M059J (cell line): Measurements from ENCODE around the gene ZBTB46. TPM values are rescaled to one million over a fixed set of nuclear protein-coding genes. Genes with fewer than 3 reads are reported as not detected.
A peak's percentile ranks its signal among the peaks of the same experiment; 100 is the strongest.
"Not testable (repeated sequence)": the region's sequence is repeated elsewhere in the genome, so short reads cannot be mapped to it uniquely, and the experiment has no call there.

Experiments
- DNase-seq: peaks from one replicate; pipeline ENCODE4 v3.0.0-alpha.2; 2012; ENCODE audit warnings: low read depth
- total RNA-seq: library from RNA; depleted of rRNA; stranded (reverse); fragments of >200 nt; shearing (Covaris generic); gene quantifications from 2 replicates; pipeline ENCODE4 v1.2.3, GENCODE V29; 2014

ZBTB46 gene
- total RNA-seq, 1 experiment from 2014 or later = 3.1 TPM

DNA sequence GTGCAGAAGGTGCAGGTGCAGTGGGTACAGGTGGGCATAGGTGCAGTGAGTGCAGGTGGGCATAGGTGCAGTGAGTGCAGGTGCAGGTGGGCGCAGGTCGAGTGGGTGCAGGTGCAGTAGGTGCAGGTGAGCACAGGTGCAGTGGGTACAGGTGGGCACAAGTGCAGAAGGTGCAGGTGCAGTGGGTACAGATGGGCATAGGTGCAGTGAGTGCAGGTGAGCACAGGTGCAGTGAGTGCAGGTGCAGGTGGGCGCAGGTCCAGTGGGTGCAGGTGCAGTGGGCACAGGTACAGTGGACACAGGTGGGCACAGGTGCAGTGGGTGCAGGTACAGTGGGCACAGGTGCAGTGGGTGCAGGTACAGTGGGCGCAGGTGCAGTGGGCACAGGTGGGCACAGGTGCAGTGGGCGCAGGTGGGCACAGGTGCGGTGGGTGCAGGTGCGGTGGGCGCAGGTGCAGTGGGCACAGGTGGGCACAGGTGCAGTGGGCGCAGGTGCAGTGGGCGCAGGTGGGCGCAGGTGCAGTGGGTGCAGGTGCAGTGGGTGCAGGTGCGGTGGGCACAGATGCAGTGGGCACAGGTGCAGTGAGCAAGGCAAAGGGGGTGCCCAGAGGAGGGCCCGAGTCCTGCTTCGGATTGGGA, 15.3 kb downstream of the ZBTB46 start:
- no peak for DNase-seq

DNA sequence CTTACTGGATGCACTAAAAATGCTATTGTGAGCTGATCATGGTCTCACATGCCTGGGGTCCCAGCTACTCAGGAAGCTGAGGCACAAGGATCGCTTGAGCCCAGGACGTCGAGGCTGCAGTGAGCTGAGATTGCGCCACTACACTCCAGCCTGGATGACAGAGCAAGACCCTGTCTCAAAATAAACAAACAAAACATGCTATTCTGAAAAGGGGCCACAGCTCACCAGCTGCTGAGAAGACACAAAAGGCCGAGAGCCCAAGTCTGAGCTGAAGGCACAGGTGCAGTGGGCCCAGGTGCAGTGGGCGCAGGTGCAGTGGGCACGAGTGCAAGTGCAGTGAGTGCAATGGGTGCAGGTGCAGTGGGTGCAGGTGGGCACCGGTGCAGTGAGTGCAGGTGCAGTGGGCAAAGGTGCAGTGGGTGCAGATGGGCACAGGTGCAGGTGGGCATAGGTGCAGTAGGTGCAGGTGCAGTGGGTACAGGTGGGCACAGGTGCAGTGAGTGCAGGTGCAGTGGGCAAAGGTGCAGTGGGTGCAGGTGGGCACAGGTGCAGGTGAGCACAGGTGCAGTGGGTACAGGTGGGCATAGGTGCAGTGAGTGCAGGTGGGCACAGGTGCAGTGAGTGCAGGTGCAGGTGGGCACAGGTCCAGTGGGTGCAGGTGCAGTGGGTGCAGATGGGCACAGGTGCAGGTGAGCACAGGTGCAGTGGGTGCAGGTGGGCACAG, 16.0 kb downstream of the ZBTB46 start:
- no peak for DNase-seq

DNA sequence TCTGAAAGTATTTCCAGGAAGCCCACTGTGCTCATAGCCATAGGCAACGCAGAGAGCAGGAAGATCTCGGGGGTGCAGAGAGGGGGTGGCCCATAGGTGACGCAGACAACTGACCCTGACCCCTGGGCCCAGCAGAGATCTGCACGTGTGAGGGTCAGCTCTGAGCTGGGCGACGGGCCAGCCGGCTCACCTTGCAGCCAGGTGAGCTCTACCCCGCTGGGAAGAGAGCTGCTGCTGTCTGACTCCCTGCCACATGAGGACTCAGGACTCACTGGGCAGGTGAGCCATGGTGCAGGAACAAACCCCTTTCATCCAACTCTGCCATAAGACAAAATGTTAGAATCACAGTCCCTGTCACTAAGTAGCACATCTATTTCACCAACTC, 19.6 kb downstream of the ZBTB46 start:
- no peak for DNase-seq

DNA sequence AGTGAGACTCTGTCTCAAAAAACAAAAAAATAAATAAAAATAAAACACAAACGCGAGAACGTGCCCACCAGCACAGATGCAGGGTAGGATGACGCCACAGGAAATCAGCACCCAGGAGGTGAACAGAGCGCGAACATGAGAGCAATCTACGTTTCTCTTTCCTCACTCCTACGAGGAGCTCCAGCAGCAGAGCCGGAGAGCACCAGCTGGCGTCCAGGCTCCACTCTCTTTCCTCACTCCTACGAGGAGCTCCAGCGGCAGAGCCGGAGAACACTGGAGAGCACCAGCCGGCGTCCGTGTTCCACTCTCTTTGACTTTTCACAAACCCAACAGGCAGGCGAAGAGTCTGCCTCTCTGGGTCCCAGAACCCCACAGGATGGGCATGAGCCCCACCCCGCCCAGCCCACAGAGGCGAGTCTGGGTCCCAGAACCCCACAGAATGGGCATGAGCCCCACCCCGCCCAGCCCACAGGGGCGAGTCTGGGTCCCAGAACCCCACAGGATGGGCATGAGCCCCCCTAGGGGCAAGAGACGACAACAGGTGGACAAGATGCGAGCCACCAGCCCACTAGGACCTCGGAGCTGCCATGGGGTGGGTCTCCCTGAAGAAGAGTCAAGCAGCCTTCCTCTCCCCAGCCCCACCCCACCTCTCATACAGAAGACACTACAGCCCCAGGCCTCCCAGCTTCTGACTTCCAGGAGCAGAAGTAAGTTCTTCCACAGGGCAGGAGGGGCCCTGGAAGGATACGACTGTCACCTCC, 20.2 kb downstream of the ZBTB46 start:
- DNase-seq = no peak

DNA sequence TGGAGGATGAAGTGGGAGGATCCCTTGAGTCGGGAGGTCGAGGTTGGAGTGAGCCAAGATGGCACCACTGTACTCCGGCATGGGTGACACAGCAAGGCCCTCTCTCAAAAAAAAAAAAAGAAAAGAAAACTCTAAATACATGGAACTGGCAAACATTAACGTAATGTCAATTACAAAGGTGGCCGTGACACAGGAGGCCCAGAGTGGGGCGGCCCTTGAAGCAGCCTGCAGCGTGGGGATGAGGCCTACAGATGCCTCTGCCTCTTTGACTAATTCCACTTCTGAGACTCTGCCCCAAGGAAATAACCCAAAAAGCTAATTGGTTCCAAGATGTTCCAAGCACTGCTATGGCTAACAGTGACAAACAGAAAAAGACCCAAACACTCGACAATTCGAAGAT, 21.2 kb downstream of the ZBTB46 start:
- DNase-seq = no peak

DNA sequence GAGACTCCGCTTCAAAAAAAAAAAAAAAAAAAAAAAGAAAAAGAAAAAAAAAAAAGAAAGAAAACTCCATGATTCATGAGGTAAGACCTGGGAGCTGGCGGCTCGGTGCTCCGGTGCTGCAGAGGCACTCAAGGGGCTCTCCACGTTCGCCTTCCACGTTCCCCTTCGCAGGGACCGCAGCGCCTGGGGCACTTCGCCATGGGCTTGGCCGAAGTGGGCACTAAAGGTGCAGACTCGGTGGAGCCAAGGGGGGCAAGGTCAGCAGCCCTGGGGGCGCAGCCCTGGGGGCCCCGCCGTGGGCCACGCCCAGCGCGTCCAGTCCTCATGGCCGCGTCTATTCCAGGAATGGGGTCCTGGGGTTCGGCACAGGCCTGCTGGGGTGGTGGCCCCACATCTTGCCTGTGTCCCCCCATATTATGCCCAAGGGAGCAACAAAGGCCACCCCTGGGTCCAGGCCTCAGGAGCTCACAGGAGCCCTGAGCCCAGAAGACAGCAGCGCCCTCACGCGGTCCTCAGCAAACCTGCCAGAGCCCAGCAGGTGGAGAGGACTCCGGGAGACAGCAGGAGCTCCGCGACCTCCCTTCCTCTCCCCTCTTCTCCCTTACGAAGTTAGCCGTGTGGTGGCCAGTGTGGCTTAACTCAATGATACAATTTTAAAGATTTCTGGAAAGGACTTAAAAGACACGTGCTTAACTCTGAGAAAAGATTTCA, 21.9 kb downstream of the ZBTB46 start:
- no peak for DNase-seq

DNA sequence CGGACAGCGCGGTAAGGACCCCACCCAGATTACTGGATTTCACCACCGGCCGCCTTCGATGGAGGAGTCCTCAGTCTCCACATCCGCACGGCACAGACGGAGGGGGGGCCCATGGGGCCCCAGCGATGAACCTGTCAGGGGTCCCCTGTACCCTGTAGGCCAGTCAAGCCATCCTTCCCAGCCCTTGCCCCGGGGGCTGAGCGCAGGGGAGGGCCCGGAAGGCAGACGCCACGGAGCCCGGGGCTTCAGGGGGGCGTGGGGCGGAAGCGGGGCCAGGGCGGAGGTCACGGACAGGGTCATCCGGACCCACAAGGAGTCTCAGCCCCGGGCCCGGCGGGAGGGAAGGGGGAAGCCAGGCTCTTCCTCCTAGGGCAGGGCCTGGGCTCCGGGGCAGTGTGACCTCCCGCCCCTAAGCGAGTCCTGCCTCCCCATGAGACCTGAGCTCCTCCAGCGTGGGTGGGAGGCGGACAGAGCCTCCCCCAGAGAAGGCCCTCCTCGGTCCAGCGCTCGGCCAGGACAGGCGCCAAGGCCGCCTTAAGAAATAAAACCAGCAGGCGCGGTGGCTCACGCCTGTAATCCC, 22.8 kb downstream of the ZBTB46 start:
- DNase-seq = no peak

DNA sequence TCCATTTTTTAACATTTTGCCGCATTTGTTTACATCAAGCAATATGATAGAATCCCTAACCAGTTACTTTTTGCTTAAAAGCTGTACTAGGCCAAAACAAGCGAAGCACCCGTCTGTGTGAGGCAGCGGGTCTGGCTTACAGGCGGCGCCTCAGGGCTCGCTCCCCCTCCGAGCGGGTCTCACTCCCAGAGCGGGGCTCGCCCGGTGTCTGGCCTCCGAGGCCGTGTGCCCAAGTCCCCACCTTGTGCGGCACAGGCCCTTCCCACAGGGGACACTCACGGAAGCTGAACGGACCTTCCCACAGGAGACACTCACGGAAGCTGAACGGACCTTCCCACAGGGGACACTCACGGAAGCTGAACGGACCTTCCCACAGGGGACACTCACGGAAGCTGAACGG, 23.4 kb downstream of the ZBTB46 start:
- no peak for DNase-seq

DNA sequence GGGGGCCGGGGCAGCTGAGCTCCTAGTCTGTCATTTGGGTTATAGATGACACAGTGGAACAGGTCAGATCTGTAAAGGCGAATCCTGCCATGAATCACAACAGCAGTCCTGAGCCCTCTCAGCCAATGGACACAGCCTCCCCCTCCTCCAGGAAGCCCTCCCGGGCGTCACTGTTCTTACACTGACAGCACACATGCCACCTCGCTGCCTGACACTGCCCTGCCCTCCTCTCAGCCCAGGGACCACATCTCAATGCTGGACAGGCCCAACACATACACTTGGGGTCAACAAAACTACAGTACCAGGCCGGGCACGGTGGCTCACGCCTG, 26.8 kb downstream of the ZBTB46 start:
- no peak for DNase-seq

DNA sequence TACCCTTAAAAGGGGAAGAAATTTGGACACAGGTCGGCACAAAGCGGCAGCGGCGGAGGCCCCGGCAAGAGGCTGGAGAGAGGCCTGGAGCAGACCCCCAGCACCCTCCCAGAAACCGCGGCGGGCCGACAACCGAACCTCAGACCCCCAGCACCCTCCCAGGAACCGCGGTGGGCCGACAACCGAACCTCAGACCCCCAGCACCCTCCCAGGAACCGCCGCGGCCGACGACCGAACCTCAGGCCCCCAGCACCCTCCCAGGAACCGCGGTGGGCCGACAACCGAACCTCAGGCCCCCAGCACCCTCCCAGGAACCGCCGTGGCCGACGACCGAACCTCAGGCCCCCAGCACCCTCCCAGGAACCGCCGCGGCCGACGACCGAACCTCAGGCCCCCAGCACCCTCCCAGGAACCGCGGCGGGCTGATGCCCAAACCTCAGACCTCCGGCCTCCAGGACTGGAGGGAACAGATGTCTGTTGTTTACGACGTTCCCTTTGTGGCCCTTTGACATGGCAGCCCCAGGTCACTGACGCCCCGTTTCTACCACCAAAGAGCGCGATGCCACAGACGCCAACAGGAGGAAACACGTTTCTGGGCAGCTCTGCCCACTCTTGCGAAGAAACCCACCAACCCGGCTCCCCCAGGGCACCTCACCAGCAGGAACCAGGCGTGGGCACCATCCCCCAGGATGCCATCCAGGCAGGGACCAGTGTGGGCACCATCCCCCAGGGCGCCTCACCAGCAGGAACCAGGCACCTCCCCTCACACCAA, 28.4 kb downstream of the ZBTB46 start:
- no peak for DNase-seq

DNA sequence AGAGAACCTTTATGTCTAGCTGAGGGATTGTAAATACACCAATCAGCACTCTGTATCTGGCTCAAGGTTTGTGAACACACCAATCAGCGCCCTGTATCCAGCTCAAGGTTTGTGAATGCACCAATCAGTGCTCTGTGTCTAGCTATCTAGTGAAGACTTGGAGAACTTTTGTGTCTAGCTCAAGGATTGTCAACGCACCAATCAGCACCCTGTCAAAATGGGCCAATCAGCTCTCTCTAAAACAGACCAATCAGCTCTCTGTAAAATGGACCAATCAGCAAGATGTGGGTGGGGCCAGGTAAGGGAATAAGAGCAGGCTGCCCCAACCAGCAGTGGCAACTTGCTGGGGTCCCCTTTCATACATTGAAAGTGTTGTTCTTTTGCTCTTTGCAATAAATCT, 29.9 kb downstream of the ZBTB46 start:
- not testable (repeated sequence) for DNase-seq

DNA sequence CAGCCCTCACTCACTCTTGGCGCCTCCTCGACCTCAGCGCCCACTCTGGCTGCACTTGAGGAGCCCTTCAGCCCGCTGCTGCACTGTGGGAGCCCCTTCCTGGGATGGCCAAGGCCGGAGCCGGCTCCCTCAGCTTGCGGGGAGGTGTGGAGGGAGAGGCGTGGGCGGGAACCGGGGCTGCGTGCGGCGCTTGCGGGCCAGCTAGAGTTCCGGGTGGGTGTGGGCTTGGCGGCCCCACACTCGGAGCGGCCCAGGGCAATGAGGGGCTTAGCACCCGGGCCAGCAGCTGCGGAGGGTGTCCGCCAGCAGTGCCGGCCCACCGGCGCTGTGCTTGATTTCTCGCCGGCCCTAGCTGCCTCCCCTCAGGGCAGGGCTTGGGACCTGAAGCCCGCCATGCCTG, 30.7 kb downstream of the ZBTB46 start:
- DNase-seq = not testable (repeated sequence)

DNA sequence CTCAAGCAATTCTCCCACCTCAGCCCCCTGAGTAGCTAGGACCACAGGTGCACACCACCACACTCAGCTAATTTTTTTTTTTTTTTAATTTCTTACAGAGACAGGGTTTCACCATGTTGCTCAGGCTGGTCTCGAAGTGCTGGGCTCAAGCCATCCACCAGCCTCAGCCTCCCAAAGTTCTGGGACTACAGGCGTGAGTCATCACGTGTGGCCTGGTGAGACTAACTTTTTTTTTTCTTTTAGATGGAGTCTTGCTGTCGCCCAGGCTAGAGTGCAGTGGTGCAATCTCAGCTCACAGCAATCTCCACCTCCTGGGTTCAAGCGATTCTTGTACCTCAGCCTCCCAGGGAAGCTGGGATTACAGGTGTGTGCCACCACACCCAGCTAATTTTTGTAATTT, 31.9 kb downstream of the ZBTB46 start:
- peak; percentile 82 for DNase-seq

DNA sequence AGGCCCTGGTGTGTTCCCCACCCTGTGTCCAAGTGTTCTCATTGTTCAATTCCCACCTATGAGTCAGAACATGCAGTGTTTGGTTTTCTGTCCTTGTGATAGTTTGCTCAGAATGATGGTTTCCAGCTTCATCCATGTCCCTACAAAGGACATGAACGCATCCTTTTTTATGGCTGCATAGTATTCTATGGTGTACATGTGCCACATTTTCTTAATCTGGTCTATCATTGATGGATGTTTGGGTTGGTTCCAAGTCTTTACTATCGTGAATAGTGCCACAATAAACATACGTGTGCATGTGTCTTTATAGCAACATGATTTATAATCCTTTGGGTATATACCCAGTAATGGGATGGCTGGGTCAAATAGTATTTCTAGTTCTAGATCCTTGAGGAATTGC, 33.9 kb downstream of the ZBTB46 start:
- not testable (repeated sequence) for DNase-seq

DNA sequence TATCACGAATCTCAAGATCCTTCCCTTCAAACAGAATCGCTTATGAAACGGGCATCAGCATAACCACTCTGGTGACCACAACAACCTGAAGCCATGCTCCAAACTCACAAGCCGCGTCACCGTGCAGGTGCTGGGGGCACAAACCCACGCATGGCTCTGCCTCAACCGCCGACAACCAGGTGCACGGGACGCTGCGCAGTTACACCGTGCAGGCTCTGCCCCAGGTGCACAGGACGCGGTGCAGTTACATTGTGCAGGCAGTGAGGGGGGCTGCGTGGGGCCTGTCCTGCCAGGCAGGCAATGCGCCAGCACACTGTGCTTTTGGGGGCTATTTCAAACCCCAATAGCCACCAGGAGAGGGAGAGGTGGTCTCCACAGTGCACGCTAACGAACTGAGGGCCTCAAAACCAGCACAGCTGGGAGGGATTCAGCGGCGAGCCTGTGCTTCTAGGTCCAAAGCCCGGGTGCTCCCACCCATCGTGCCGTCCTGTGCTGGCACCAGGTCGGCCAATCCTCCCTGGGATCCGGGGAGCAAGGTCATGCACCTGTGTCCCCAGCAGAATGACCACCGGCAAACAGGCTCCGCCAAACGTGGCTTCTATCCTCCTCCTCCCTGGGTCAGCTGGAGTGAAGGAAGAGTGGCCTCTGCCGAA, 35.8 kb downstream of the ZBTB46 start:
- no peak for DNase-seq

DNA sequence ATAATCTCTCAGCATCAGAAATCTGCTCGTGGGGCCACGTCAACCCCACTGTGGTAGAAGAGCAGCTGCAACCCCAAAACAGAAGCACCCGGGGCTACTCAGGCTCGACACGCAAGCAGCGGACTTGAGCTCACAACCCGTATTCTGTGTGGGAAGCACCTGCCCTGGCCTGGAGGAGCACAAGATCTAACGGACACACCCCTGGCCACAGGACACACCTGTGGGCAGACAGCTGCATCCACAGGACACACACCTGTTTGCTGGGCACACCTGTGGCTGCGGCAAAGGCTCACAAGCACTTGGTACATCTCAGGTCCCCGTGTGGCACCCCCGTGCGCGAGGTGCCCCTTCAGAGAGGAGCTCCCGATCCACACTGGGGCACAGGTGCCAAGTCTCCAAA, 36.5 kb downstream of the ZBTB46 start:
- DNase-seq = no peak

DNA sequence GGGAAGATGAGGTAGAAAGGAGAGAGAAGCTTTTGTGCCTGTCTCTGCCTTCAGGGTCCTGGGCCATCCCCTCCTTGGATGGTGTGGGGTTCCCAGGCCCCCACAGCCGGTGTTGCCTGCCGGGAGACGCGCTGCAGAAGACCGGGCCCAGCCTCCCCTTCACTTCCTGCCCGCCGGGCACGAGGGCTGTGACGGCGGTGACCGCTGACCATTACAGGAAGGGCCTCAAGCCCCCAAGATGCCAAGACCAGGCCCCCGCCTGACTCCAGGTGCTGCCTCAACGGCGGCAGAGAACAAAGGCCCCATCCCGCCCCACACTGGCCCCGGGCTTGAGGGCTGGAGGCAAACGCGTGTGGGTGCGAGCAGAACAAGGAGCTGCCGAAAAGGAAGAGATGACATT, 38.2 kb downstream of the ZBTB46 start:
- no peak for DNase-seq

DNA sequence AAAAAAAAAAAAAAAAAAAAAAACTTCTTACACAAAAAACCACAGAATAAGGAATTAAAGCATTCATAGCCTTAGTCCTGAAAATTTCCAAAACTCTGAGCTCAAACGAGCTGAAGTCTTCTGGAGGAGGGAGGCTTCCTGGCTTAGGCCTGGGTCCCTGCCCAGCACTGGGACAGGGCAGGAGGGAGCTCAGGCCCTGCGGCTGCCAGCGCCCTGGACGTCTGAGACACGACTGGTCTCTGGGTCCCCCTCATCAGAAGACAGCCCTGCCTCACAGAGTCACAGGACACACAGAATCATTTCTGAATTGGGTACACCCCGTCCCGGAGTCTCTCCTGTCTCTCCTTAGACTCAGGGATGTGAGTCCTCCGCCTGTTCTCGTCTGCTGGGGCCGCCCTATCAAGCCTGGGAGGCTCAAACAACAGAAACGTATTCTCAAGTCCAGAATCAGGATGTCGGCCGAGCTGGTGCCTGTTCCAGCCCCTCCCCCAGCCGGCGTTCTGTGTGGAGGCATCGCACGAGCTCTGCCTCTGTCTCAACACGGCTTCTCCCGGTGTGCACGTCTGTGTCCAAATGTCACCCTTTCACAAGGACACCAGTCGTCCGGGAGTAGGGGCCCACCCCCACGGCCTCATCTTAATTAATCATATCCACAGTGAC, 39.4 kb downstream of the ZBTB46 start:
- DNase-seq = no peak

DNA sequence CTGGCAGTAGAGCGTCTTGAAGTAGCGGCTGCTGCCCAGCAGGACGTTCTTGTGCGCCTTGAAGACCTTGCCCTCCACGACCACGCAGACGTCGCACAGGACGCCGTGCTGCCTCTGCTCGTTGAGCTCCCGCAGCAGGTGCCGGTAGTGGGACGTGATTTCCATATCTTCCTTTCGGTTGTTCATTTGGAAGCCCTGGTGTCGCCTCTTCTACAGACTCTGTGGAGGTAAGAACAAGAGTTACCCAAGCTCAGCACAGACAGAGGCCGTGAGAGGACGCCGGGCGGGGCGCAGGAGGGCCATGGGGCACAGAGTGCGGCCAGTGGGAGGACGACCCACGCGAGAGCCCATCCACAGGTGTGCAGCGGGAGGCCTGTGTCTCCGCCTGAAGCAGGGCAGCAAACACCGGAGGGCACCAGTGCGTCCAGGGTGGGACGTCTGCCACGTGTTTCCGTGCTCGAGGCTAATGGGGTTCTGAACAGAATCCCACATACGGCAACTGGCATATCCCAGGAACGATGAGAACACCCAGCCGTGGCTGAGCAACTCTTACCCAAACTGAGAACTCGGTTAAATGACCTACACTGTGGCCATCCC, 40.4 kb downstream of the ZBTB46 start:
- DNase-seq = no peak
